Cardiac fibroblast (primary cell): ENCODE data around the gene NUP155.
"Not testable (repeated sequence)": the region's sequence is repeated elsewhere in the genome, so short reads cannot be mapped to it uniquely, and the experiment has no call there.

Source experiments
- DNase-seq, 2 donors: peaks; one replicate each; pipeline versions ENCODE4 v3.0.0 to v3.0.0-alpha.2; 2010; ENCODE audit warnings: low read depth in 2 of 2
- H3K4me3 ChIP-seq, 2 donors: replicated peaks in 1 of 2; 1 replicate in 1 of 2; 2 replicates in 1 of 2; pipeline ENCODE4 v1.5.1; 2011; ENCODE audit warnings: low read depth in 2 of 2, low read length in 2 of 2, mild to moderate bottlenecking in 2 of 2, moderate library complexity in 1 of 2
- TF ChIP-seq, protein P1 (sequence below): IDR thresholded peaks from one replicate; pipeline ENCODE4 v1.5.1; 2011; ENCODE audit warnings: low read depth, mild to moderate bottlenecking, low read length, inconsistent platforms

Gene NUP155

DNA sequence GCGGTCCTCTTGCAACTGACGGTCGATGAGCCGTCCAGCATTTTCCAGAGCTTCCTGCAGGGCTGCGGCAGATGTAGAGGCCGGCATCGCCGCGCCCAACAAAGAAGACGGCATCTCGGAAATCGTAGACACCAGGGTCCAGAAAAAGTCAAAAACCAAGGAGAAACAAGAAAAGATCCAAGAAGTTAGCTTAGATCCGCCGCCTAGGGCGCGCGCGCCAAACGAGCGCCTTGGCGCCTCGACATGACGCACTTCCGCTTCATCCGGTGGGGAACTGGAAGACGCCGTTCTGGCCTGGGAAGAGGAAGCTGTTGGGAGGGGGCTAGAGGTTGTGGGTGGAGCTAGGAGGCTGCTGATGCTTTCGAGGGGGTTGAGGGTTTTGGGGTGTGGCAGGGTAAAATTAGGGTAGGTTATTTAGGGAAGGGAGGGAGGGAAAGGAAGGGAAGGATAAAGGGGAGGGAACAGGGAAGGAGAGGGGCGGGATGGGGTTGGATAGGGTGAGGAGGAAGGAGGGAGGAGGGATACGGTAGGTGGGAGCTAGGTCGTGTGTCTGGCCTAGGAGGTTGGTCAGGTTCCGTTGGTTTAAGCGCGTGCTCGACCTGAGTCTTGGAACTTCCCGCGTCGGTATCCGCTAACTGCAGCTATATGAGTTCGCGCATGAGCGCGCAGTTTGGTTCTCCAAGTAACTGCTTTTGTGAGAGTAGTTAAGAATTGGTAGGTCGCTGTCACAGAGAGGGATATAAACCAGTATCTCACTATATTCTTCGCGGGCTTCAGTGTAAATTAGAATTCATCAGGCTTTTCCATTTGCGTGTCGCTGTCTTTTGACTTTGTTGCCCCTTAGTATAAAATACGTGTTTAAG, at the start of gene NUP155:
NUP155 (minus strand) TSS at position 243 of the 863 bp plus-strand sequence; CDS start at position 114, 129 bp downstream.
- H3K4me3 ChIP-seq, result peak within 1 kb of the TSS; percentile 74 to 78
- peak; percentile 96 to 97 for DNase-seq
- TF ChIP-seq, protein P1, sequence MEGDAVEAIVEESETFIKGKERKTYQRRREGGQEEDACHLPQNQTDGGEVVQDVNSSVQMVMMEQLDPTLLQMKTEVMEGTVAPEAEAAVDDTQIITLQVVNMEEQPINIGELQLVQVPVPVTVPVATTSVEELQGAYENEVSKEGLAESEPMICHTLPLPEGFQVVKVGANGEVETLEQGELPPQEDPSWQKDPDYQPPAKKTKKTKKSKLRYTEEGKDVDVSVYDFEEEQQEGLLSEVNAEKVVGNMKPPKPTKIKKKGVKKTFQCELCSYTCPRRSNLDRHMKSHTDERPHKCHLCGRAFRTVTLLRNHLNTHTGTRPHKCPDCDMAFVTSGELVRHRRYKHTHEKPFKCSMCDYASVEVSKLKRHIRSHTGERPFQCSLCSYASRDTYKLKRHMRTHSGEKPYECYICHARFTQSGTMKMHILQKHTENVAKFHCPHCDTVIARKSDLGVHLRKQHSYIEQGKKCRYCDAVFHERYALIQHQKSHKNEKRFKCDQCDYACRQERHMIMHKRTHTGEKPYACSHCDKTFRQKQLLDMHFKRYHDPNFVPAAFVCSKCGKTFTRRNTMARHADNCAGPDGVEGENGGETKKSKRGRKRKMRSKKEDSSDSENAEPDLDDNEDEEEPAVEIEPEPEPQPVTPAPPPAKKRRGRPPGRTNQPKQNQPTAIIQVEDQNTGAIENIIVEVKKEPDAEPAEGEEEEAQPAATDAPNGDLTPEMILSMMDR, result no peak

DNA sequence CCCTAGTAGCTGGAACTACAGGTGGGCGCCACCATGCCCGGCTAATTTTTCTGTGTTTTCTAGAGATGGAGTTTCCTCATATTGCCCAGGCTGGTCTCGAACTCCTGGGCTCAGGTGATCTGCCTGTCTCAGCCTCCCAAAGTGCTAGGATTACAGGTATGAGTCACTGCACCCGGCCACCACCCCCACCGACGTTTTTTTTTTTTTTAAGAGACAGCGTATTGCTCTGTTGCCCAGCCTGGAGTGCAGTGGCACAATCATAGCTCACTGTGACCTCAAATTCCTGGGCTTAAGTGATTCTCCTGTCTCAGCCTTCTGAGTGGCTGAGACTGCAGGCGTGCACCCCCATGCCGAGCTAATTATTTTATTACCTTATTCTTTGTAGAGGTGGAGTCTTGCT, 46.4 kb upstream of the NUP155 start:
- TF ChIP-seq, protein P1, result no peak
- H3K4me3 ChIP-seq, result no peak overlapping the region
- no peak for DNase-seq

DNA sequence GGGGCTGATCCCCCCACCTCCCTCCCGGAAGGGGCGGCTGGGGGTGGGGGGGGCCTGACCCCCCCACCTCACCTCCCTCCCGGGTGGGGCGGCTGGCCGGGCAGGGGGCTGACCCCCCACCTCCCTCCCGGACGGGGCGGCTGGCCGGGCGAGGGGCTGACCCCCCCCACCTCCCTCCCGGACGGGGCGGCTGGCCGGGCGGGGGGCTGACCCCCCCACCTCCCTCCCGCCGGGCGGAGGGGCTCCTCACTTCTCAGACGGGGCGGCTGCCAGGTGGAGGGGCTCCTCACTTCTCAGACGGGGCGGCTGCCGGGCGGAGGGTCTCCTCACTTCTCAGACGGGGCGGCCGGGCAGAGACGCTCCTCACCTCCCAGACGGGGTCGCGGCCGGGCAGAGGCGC, 44.5 kb upstream of the NUP155 start:
- H3K4me3 ChIP-seq, DNase-seq: not testable (repeated sequence)

DNA sequence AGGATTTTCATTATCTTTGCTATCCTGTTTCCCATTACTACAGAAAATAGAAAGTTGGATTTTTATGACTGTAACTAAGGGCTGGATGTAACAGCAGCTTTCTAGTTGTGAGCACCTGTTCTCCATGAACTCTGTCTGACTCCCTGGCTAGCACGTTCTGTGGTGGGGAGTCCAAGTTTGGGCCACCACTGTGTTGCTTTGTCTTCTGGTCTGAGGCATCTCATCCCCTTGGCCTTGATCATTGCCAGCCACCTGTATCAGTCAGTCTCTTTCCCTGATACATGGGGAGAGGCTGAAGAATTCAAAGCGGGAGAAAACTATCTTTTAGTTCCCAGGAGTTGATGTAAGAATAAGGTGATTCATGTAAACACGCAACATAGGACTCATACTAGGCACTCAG, 41.6 kb upstream of the NUP155 start:
- TF ChIP-seq, protein P1, result no peak
- DNase-seq, result no peak
- H3K4me3 ChIP-seq, result no peak overlapping the region

DNA sequence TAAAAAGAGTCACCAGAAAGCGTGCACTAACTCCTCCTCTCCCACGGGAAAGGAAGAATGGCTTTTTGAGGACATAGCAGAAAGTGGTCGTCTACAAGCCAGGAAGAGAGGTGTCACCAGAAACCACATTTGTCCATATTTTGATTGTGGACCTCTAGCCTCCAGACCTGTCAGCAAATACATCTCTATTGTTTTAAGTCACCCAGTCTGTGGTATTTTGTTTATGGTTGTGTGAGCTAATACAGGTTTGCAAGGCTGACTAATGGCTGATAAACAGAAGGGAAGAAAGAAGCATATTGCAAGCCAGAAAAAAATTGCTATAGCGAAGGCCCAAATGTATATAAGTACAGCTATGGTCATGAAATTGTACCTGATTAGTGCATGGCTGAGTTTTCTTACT, 29.6 kb upstream of the NUP155 start:
- TF ChIP-seq, protein P1, result no peak
- no peak overlapping the region for H3K4me3 ChIP-seq
- peak in 1 of 2 donors; percentile 54 for DNase-seq

DNA sequence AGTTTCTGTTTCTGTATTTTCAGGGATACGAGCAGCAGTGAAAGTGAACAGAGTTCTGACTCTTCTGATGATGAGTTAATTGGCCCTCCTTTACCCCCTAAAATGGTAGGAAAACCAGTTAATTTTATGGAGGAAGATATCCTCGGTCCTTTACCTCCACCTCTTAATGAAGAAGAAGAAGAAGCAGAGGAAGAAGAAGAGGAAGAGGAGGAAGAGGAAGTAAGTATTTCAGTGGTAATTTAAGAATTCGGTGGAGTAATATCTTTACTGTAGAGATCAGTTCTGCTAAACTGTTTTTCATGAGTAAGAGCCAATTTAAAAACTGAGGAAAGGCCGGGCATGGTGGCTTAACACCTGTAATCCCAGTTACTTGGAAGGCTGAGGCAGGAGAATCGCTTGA, 25.4 kb upstream of the NUP155 start:
- TF ChIP-seq, protein P1, result no peak
- H3K4me3 ChIP-seq, result no peak overlapping the region
- no peak for DNase-seq

DNA sequence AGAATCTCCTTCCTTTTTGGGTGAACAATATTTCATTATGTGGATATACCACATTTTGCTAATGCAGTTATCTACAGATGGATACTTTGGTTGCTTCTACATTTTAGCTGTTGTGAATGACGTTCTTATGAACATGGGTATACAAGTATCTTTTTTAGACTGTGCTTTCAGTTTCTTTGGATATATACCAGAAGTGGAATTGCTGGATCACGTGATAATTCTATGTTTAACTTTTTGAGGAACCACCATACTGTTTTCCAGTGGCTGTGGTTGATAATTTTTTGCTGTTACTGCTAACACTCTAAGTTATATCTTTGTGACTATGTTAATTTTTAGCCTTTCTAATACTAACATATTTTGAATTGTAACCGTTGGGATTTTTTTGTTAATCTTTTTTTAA, 20.7 kb upstream of the NUP155 start:
- H3K4me3 ChIP-seq, result no peak overlapping the region
- DNase-seq, result no peak

More for the DNA sequence above, 20.7 kb upstream of the NUP155 start:
- TF ChIP-seq, protein P1, result no peak
